HG02938 (cell line): Measurements from ENCODE around the gene C1orf210.

Source experiments
- ATAC-seq: cut with Tn5 transposase; IDR thresholded peaks from one replicate; pipeline ENCODE4 v1.9.1; 2021; ENCODE audit warnings: mild to moderate bottlenecking, moderate library complexity; ENCODE audit not compliant: unreplicated experiment

Gene C1orf210

DNA sequence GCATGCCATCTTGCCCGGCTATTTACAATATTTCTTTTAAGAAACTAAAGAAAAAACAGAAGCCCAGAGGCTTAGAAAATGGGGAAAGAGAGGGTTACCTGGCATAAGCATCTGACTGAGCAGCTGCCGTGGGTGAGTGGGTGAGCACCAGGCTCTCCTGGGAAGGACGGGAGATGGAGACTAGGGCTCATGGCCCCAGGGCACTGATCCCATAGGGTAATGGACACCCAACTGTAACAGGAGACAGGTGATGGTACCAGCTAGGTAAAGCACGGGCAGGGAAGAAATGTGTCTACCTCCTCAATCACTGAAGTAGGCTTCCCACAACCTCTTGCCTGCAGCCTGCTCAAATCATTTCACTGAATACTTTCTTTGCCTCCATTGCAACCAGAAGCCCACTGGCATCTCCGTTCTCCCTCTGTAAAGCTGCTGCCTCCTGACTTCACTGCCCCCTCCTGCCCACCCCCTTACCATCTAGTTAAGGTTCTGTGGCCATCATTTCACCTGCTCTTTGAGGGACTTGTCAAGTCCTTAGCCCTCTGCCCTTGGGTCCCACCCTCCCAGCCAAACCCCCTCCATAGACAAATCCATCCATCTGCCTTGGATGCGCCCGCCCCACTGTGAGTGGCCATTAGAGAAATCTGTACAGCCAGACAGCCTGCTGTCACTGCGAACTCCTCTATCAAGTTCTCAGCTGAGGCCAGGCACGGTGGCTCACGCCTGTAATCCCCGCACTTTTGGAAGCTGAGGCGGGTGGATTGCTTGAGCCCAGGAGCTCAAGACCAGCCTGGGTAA is 9.4 kb downstream of the C1orf210 start:
- ATAC-seq, result no peak

DNA sequence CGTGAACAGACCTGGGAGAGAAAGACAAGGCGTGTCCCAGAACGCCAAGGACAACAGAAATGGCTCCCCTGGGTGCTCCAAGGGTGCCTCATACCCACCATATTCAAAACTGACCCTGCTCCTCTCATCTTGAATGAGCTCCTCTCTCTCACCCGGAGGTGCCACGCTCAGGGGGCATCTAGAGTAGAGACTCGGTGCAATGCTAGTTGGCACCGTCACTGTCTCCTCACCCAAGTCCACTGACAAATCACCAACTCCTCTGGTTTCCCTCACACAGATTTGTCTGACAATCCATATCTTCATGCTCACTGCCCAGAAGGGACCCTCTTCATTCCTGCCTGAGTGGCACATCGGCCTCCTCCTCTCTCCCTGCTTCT is 10.6 kb downstream of the C1orf210 start:
- no peak for ATAC-seq

DNA sequence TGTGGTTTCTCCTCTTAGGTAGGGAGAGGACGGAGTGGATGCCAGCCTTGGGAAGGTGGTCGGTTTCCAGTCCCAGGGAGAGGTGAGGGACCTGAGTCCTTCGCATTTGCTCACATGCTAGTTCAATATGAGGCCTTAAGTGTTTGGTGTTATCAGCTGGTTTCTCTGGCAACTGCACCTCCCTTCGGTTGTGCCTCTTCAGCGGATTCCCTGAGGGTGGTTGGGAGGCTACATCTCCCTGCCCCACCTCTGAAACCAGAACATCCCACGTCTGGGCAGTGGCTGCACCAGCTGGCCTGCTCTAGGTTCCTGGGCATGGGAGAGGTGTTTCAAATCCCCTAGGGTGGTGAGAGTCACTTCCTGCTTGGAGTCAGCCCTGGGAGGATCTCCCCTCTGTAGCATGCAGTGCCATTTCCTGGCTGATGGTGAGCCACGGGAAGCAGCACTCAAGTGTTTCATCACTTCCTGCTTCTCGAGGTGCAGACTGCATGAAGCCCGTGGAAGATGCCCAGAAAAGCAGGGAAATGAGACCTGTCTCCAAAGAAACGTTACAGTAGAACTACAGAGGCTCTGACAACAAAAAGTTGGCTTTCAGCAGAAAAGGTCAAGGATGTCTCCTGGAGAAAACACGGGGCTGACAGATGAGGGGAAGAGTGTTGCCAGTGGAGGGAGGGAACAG is 11.1 kb downstream of the C1orf210 start:
- ATAC-seq, result no peak

DNA sequence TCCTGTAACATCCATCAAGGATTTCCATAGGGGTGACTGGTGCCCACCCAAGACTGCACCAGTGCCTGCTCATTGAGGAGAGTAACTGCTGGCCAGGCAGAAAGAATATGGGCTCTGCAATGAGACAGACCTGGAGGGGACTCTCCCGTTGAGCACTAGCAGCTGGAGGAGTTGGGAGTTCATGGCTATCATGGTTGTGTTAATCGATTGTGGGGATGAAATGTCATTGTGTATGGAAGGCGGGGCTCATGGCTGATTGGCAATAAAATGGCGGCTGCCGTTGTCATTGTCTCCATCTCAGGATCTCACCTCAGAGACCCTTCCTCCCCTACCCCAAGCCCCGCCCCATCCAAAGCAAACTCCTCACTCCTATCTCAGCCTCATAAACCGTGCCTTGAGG is 11.7 kb downstream of the C1orf210 start:
- no peak for ATAC-seq

DNA sequence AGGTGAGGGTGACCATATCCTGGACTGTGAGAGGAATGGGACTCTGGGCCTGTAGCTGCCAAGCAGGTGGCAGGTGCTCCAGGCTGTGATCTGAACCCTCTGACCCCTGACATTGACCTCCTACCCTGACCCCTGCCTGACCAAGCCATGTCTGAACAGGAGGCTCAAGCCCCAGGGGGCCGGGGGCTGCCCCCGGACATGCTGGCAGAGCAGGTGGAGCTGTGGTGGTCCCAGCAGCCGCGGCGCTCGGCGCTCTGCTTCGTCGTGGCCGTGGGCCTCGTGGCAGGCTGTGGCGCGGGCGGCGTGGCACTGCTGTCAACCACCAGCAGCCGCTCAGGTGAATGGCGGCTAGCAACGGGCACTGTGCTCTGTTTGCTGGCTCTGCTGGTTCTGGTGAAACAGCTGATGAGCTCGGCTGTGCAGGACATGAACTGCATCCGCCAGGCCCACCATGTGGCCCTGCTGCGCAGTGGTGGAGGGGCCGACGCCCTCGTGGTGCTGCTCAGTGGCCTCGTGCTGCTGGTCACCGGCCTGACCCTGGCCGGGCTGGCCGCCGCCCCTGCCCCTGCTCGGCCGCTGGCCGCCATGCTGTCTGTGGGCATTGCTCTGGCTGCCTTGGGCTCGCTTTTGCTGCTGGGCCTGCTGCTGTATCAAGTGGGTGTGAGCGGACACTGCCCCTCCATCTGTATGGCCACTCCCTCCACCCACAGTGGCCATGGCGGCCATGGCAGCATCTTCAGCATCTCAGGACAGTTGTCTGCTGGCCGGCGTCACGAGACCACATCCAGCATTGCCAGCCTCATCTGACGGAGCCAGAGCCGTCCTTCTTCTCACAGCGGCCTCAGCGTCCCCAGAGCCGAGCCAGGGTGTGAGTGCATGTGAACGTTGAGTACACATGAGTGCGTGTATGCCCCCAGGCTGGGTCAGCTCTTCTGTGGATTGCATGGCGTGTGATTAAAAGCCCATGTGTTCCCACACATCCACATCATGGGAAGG is 12.5 kb downstream of the C1orf210 start:
- no peak for ATAC-seq

DNA sequence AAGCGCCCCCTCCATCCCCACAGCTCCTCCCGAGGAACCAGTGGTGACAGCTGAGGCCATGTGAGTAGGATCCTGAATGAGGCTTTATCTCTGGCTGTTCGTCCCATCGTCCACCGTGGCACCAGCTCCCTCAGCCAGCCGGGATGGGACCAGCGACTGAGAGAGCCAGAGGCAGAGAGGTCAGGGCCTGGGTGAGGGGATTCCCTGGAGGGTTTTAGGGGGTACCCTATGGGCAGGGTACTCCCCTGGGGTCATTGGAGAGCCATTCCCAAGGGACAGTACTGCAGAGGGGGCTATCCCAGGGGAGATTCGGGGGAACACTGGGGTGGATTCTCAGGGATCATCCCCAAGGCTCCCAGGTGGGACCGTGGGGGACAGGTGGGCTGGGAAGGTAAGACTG is 13.2 kb downstream of the C1orf210 start:
- no peak for ATAC-seq

DNA sequence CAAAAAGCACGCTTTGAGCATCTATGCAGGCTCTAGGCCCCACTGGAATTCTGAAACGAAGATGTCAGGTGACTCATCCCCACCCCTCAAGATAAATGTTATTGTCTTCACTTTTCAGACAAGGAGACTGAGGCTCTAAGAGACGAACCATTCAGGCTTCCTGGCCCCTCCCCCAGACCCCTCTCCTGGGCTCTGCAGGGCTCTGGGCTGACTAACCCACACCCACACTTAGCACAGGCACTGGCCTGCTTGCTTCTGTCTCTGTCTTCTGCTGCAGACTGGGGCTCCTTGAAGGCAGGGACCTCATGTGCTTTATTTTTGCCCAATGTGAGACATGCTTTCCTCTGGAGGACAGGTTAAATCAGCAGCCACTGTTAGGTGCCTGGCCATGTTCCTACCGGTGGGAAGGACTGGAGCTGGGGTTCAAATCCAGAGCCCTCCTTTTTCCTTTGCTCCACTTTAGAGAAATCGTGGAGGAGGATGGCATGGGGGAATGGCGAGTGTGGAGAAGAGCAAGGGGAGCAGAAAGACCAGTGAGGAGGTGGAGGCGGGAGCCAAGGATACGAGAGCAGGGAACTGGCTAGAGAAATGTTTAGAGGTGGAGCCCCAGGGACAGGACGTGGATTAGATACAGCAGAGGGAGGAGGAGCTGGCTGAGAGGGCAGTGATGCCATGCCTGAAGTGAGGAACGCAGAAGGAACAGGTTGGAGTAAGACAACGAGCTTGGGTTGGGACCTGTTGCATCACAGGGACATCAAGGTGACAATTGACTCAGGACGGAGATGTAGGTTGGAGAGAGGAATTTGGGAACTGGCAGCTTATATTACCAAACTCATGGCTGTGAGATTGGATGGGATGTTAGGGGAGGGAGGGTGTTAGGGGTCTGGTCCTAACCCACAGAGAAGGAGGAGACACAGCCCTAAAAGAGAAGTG is 13.9 kb downstream of the C1orf210 start:
- no peak for ATAC-seq

DNA sequence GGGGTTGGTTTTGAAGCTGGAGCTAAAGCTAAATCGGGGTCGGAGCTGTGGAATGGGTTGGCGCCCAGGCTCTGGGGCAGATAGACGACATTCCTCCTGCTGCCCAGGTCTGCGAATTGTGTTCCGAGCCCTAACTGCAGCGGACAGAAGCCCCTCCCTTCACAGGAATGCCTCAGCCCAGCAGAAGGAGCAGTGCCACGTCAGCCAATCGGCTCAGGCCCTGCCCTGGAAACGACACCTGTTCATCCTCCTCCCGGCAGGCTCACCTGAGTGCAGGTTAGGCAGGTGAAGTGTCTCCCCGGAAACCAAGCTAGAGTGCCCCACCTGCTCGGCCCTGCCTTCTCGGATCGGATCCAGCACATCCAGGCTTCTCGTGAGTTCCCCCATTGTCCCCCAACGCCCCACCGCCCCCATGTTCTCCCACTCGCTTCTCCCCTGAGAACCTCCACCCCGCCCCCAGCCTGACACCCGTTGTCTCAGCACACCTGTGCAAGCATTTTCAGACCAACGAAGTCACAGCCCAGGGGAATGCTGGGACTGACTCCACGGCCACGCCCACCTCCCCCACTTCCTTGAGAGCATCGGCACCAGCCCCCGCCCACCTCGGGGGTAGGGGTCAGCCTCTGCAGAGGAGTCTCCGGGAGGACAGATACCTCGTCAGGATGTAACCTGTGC is 14.8 kb downstream of the C1orf210 start:
- ATAC-seq, result no peak

DNA sequence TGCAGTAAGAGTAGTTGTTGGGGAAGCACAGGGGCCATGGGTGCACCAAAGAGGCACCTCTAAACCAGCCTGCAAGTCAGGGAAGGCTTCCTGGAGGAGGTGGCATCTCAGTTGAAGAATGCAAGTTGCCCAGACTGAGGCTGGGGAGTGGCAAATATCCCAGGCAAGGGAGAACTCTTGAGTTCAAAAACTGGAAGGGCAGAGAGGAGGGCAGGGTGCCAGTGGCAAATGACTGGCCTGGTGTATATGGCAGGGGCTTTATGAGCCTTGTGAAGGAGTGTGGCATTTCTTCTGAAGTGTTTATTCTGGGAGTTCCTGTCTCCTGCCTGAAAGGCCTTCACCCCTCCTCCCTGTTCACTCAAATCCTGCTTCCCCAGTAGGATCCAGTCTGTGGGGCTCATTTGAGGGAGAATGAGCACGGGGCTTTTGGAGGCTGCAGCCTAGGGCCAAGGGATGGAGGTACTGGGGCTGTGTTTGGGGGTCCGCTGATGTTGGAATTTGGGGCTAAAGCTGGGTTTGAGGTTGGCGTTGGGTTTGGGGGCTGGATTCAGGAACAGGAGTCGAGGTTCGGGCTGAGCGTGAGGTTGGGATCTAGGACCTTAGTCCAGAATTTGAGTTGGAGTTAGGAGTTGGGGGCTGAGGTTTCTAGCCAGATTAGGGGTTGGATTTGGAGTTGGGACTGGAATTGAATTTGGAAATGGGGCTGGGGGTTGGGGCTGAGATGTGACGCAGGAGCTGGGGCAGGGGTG is 15.6 kb downstream of the C1orf210 start, which contains the start of gene TMEM125:
Gene TMEM125 (plus strand): TSS at position 357 of the 749 bp plus-strand sequence. CDS start 2,740 bp downstream, outside the sequence.
- no peak for ATAC-seq

DNA sequence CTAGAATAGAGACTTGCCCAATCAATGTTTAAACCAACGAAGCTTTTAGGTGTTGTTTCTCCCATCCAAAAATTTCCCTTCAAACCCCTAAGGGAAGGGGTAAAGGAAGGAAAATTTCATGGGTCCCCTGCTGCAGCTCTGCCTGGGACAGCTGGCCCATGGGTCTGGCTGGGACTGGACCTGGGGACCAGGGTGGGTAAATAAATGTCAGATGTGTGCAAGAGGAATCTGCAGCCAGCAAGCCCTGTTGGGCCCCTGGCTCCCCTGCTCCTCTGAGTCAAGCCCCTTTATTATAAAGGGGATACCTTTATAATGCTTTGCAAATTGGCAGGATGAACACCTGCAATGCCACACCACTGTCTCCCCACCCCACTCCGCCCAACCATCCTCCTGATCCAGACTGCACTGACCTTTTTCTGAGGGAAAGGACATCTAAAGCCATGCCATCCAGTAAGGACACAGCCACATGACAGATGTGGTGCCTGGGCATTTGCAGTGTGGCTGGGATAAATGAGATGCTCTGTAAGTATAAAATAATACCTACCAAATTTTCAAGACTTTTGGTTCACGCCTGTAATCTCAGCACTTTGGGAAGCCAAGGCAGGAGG is 17.5 kb downstream of the C1orf210 start:
- no peak for ATAC-seq

DNA sequence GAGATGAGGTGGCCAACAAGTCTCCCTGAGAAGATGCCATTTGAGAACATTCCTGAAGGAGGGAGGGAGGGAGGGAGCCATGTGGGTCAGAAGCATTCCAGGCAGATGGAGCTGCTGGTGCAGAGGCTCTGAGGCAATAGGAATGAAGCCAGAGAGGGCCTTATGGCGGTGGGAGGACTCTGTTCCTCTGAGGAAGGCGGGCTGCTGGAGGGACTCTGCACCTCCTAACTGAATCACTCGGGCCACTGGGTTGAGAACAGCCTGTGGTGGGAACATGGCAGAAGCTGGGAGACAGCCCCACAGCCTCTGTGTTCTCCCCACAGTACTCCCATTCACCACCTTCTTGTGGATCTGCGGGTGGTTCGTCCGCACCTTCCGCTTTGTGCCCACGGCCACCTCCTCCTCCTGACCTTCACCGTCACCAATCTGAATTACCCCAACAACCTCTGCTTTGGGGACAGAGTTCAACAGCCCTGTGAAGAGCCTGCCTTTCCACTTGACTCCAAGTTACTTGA is 18.0 kb downstream of the C1orf210 start:
- ATAC-seq, result no peak

DNA sequence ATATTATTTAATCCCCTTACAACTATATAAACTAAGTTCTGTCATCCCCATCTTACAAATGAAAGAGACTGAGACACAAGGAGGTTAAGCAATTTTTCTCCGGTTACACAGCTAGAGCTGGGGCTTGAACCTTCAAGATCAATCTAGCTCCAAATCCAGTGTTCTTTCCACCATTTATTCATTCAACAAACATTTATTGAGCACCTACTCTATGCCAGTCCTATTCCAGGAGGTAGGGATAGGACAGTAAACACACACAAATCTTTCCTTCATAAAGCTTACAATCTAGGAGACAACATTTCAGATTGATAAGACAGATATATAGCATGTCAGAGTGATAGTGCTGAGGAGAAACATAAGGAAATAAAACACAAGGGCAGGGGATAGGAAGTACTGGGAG is 18.5 kb downstream of the C1orf210 start:
- no peak for ATAC-seq

DNA sequence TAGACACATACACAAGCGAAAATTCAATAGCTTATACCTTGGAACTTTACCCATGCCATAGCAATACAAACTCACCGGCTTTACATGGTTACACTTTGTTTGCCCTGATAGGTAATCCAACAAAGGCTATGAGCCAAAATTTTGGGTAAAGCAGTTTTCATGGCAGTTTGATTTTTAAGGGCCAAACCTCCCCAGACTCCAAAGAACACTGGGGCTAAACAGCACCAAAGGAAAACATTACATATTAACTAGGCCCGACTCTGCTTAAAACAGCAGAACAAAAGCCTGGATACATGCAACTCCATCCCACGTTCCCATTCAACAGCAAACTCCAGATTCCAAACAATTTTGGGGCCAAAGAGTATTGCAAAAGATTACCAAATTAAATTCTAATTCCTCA is 19.9 kb downstream of the C1orf210 start:
- no peak for ATAC-seq

DNA sequence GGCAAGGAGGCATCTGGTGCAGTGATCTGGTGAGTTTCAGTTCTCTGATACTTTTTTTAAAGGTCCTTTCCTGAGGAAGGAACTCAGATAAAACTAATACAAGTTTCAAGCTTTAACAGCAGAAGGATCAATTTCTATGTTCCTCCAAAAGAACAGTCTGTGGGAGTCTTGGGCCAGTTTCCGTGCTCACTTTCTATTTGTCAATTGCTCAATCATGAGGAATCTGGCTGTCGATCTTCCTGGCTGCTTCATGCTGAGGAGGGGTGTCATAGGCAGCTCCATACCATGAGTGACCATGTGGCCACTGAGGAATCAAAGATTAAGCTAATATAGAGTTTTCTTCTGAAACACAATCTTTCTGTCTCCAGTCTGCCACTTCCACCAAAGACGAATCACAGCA is 27.0 kb downstream of the C1orf210 start:
- no peak for ATAC-seq

DNA sequence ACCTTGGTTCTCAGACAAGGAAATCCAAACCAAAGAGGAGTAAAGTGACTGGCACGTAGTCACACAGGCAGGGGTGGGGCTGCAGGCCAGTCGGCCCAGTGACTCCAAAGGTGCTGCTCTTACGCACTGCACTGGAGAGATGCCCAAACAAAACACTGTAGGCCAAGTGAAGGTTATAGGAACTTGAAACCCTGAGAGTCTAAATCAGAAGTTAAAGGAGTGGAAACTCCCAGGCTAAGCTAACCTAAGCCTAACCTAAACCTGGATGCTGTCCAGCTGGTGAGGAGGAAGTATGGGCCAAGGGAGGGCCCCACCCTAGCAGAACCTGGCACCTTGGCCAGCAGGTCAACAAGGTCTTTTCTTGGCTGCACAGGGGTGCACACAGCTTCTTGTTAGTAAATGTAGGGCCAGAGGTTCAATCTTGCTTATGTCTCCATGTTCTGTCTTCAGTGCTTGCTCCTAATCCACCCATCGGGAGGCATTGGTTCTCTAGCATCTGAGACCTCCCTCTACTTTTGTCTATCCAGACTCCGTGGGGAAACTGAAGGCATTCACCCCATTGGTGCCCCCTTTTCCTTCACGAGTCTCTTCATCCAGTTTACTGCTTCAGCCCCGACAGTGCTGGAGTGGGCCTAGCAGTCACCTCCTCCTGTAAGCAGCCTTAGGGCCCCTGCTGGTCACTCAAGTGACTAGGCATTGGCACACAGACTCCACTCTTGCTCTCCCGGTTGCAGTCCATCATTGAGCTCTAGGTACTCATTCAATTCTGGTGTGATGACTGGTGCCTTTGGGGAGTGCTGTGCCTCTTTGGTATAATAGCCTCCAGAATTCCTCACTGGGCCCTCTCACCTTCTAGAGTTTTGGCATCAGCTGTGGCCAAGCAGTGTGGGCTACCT is 28.5 kb downstream of the C1orf210 start:
- ATAC-seq, result no peak

DNA sequence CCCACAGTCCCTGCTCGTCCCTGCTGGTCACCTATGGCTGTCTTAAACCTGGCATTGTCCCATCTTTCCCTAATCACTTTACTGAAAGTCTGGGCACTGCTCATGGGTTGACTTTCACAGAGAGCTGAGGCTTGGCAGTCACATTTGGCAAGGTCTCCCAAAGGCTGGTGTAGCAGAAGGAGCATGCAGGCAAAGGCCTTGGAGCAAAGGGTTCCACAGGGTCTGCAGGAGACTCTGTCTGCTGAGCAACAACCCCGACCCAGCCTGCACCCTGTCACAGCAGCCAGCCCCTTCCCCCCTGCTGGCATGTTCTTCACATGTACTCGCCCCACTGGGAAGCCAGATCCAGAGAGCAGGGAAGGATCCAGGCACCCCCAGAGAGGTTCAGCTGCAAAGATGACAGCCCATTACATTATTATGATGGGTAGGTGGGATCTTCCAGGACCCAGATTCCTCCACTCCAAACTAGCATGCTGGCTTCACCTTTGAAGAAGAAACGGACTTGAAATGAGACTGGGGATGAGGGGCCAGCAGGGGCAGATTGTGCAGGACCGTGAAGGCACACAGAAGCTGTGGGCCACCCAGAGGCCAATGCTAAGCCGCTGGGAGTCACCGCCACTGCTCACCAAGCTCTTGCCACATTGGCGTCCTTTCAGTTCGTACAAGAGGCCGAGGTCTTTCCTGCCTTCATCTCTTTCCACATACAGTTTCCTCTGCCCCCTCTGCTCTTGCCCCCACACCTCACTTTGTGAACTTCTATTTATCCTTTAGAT is 29.8 kb downstream of the C1orf210 start:
- no peak for ATAC-seq
